ENCODE data around the gene HIRA. TPM values are rescaled to one million over a fixed set of nuclear protein-coding genes. Genes with fewer than 3 reads are reported as not detected.

Gene HIRA
- polyA plus RNA-seq, 1 experiment = 17.1 TPM

GRCh38 chr22:19361501-19362103 lies 69.9 kb downstream of the HIRA start:
- Histone ChIP-seq H3K4me3 (ENCODE audit: low read depth, low read length) (no peak overlapping the region), H3K36me3 (ENCODE audit: control insufficient read depth, insufficient read depth, low read length) (peaks cover 38% of the 10 kb centered on the region)
- CTCF ChIA-PET = interaction anchor here (1.2 kb wide), 1 partner anchor 13 kb away, joined by 4 read pairs; no protein-coding TSS in a partner anchor

GRCh38 chr22:19360862-19361261 lies 70.7 kb downstream of the HIRA start:
- POLR2A ChIA-PET = no interaction called here
- CTCF ChIA-PET = interaction anchor here (1.2 kb wide), 1 partner anchor 14 kb away, joined by 4 read pairs; no protein-coding TSS in a partner anchor
- Histone ChIP-seq H3K36me3 (ENCODE audit: control insufficient read depth, insufficient read depth, low read length) (peaks cover 45% of the 10 kb centered on the region), H3K4me3 (ENCODE audit: low read depth, low read length) (no peak overlapping the region), H3K27me3 (ENCODE audit: control insufficient read depth, insufficient read depth, low read length) (no peaks in the 10 kb centered on the region)
- TF ChIP-seq CTCF (IDR thresholded peaks at IDR 0.05; ENCODE audit: insufficient read depth, low read depth, low read length) = no peak
- DNase-seq (ENCODE audit: low read depth) = no peak

More at GRCh38 chr22:19361501-19362103, 69.9 kb downstream of the HIRA start:
- no peaks in the 10 kb centered on the region for H3K27me3 ChIP-seq (ENCODE audit: control insufficient read depth, insufficient read depth, low read length)
- no peak for TF ChIP-seq CTCF (IDR thresholded peaks at IDR 0.05; ENCODE audit: insufficient read depth, low read depth, low read length)
- DNase-seq (ENCODE audit: low read depth) = no peak
- POLR2A ChIA-PET = no interaction called here

GRCh38 chr22:19360300-19360792 lies 71.2 kb downstream of the HIRA start:
- CTCF ChIA-PET = interaction anchor here (1.2 kb wide), 1 partner anchor 14 kb away, joined by 4 read pairs; no protein-coding TSS in a partner anchor
- TF ChIP-seq CTCF (IDR thresholded peaks at IDR 0.05; ENCODE audit: insufficient read depth, low read depth, low read length) = no peak

GRCh38 chr22:19359554-19360299 lies 71.8 kb downstream of the HIRA start:
- Histone ChIP-seq H3K36me3 (ENCODE audit: control insufficient read depth, insufficient read depth, low read length) (peaks cover 46% of the 10 kb centered on the region), H3K27me3 (ENCODE audit: control insufficient read depth, insufficient read depth, low read length) (no peaks in the 10 kb centered on the region), H3K4me3 (ENCODE audit: low read depth, low read length) (no peak overlapping the region)
- no peak for DNase-seq (ENCODE audit: low read depth)
- ChIA-PET CTCF (interaction anchor here (1.2 kb wide), 1 partner anchor 15 kb away, joined by 4 read pairs; no protein-coding TSS in a partner anchor), POLR2A (no interaction called here)
- no peak for TF ChIP-seq CTCF (IDR thresholded peaks at IDR 0.05; ENCODE audit: insufficient read depth, low read depth, low read length)

More at GRCh38 chr22:19360300-19360792, 71.2 kb downstream of the HIRA start:
- Histone ChIP-seq H3K4me3 (ENCODE audit: low read depth, low read length) (no peak overlapping the region), H3K27me3 (ENCODE audit: control insufficient read depth, insufficient read depth, low read length) (no peaks in the 10 kb centered on the region), H3K36me3 (ENCODE audit: control insufficient read depth, insufficient read depth, low read length) (peaks cover 46% of the 10 kb centered on the region)
- no peak for DNase-seq (ENCODE audit: low read depth)
- POLR2A ChIA-PET = no interaction called here
